HG03460 (cell line): ENCODE measurements around the gene SERPING1.

Experiments
- ATAC-seq: cut with Tn5 transposase; IDR thresholded peaks from one replicate; pipeline ENCODE4 v1.9.1; 2021; ENCODE audit not compliant: unreplicated experiment

Gene SERPING1

DNA sequence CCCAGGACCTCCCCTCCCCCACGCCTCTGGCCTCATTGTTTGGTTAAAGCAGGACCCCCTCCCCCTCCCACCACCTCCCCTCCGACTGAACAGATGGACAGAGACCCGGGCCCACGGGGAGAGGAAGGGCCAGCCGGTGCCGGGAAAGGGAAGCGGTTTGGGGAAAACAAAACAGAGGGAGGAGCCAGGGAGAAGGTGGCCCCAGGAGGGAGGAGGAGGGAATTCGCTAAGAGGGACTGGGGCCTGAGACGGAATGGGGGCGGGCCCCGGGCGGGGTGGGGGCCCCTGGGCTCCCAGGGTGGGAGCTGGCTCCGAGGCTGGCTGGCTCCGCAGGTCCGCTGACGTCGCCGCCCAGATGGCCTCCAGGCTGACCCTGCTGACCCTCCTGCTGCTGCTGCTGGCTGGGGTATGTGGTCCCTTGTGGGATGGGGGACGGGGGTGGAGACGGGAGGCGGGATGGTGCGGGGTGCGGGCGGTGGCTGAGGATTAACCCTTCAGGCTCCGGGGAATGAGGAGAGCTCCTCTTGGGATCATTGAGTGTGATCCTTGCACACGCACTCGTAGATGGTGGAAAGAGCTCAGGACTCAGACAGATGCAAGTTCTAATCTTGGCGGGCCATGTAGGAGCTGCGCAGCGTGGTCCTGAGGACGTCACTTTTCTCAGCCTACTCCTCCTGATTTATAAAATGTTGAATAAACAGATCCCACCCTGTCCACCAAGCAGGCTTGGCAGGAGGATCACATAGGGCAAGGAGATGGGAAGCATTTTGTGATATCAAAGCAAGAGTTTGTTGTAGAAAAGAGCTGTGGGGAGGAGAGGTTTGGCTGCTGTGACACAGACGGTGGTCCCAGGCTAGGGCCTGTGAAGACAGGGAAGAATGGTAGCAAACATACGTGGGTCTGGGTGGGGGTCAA, 688 bp downstream of the SERPING1 start:
- no peak for ATAC-seq

DNA sequence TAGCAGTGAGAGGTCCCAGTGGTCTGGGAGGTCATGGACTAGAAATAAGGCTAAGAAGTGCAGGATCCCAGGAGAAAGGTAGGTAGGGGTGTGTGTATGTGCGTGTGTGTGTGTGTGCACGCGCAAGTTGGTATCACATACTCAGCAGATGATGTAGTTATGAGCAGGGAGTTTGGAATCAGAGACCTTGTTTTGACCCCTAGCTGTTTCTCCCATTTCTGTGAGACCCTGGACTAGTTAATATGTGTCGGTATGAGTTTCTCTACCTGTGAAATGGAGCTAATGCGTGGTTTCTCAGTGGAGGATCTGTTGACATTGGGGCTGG, 1.3 kb downstream of the SERPING1 start:
- no peak for ATAC-seq

DNA sequence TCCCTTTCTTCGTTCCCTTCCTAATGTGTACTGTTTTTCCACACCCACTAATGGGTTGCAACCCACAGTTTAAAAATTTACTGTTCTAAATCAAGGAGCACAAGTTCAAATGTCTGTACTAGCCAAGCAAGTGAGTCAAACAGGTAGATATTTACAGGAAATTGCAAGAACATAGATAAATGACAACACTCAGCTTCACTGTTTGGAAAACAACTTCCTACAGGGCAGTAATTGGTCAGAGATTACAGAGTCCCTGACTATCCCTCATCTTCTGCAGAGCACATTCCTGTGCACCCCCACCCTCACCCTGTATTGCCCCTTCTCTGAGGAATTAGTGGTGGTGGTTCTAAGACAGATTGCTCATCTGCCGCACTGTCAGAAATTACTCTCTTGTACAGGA, 1.9 kb downstream of the SERPING1 start:
- no peak for ATAC-seq

DNA sequence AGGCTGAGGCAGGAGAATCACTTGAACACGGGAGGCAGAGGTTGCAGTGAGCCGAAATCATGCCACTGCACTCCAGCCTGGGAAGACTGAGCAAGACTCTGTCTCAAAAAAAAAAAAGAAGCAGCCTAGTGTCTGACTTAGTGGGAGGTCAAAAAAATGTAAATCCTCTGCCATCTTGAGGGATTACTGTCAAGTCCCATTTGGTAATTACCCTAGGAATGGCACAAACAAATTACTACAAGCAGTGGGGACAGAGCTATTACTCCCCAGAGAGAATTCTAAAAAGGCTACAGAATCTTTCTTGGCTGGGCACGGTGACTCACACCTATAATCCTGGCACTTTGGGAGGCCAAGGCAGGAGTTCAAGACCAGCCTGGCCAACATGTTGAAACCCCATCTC, 3.8 kb downstream of the SERPING1 start:
- no peak for ATAC-seq

DNA sequence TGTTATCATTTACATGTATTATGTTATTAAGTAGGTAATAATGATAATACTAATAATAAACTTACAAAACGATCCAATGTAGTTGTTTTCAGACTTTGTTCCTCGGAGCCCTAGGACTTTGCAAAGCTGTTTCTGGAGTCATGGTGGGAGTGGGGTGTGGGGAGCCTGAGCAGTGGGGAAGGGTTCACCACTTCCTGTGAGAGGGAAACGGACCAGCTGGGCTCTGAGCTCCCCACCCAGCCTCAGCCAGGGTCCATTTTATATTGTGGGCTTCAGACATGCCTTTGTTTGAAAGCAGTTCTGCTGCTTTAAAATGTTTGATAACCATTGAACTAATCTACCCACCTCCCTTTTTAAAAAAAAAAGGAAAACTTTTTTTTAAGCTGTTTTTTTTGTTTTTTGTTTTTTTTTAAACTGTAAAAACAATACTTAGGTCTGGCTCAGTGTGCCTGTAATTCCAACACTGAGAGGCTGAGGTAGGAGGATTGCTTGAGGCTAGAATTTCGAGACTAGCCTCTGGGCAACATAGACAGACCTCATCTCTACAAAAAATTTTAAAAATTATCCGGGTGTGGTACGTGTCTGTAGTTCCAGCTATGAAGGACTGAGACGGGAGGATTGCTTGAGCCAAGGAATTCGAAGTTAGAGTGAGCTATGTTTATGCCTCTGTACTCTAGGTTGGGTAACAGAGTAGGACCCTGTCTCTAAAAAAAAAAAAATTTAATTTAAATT, 7.0 kb downstream of the SERPING1 start:
- no peak for ATAC-seq

DNA sequence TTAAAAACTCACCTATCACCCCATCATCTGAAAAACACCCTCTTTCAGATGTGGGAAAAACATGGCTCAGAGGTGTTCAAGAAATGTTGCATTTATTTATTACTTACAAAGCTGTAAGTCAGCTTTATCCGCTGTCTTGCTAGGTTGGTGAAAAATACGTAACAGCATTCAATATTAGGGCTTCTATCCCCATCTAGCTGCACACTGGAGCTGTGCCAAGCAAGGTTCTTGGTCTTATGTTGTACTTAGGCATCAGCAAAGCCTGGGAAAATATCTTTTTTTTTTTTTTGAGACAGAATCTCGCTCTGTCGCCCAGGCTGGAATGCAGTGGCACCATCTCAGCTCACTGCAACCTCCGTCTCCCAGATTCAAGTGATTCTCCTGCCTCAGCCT, 7.5 kb downstream of the SERPING1 start:
- no peak for ATAC-seq

DNA sequence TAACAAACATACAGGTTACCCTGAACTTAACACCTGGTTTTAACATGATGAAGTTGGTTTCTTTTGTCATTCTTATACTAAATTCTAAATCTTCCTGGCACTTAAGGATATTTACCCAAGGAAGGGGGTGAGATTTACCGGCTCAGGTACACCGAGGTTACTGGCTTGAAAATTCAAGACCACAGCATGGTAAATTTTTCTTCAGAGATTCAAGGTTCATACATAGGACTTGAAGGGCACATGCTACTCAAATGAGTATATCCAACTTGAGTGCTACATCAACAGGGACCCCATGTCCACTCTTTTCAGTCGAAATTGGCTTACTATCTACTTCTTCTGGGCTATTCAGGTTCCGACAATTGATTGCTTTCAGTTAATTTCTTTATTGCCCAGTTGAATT, 12.7 kb downstream of the SERPING1 start:
- no peak for ATAC-seq

DNA sequence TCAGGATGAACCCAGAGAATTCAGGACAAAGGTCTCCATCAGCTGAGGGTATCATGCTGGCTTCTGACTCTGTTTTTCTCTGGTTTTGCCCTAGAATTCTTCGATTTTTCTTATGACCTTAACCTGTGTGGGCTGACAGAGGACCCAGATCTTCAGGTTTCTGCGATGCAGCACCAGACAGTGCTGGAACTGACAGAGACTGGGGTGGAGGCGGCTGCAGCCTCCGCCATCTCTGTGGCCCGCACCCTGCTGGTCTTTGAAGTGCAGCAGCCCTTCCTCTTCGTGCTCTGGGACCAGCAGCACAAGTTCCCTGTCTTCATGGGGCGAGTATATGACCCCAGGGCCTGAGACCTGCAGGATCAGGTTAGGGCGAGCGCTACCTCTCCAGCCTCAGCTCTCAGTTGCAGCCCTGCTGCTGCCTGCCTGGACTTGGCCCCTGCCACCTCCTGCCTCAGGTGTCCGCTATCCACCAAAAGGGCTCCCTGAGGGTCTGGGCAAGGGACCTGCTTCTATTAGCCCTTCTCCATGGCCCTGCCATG, 16.8 kb downstream of the SERPING1 start:
- no peak for ATAC-seq

DNA sequence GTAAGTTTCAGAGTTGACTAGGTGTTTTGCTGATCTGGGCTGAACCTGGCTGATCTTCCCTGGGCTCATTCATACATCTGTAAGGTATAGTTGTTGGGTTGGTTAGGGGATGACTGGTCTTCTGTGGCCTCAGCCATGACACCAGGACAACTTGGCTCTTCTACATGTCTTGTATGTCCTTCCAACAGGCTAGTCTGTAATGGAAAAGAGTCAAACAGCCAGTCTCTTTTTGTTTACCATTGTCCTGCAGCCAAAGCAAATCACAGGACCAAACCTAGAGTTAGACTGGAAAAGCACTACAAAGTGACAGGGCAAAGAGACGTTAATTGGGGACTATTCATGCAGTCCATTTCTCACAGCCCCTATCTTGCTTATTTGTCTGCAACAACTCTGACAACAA, 17.8 kb downstream of the SERPING1 start:
- ATAC-seq: no peak

DNA sequence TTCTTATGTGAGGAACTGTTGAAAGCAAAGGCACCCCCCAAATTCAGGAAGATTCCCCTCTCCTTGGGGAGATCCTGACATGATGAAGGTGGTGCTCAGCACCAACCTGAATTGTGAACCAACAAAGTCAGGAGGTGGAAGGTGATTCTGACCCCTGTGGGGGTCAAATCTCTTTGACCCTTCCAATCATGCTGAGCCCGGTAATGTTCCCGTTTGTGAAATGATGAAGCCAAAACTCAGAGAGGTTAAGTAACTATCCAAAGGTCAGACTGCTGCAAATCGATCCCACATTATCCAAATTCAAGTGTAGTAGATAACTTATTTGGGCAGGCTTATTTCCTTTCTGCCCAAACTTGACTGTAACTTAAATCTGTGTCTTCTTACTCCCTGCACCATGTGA, 19.1 kb downstream of the SERPING1 start:
- no peak for ATAC-seq

DNA sequence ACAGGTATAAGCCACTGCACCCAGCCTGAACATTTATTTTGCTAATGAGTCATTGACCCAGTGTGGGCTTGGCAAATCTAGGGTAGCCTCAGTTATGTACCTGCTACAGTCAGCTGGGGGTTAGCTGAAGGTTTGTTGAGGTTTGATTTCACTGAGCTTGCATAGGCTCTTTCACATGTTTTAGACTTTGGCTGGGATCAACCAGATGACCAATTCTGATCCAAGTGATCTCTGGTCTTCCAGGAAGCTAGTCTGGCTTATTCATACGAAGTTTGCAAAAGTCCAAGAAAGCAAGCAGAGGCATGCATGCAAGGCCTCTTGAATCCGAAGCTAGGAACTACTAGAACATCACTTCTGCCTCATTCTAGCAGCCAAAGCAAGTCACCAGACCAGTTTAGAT, 21.0 kb downstream of the SERPING1 start:
- no peak for ATAC-seq

DNA sequence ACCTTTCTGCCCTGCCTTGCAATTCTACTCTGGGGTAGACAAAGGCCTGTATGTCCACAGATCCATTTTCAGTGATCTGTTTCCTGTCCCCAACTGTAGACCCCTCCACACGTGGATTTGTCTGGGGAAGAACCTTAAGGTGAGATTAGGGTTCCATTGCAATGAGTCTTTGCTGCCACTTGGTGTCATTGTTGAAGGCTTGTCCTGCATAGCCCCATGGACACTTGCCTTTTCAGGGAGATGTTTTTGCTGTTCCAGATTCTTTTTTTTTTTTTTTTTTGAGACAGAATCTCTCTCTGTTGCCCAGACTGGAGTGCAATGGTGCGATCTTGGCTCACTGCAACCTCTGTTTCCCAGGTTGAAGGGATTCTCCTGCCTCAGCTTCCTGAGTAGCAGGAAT, 21.8 kb downstream of the SERPING1 start:
- no peak for ATAC-seq

DNA sequence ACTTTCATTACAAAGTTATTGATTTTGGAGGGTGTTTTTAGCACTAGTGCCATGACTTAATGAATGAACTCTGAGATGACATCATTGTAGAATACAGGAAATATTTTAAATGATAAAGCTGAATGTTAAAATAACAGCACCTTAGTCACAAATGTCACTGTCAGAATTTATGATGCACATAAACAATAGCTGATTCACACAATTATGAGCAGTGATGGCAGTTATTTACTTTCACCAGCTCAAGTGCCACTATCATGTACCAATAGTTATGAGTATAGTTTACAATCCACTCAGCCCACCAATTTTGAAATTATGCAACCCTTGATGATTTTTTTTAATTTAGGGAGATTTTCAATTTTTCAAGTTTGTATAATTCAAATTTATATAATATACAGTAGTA, 23.0 kb downstream of the SERPING1 start:
- no peak for ATAC-seq

DNA sequence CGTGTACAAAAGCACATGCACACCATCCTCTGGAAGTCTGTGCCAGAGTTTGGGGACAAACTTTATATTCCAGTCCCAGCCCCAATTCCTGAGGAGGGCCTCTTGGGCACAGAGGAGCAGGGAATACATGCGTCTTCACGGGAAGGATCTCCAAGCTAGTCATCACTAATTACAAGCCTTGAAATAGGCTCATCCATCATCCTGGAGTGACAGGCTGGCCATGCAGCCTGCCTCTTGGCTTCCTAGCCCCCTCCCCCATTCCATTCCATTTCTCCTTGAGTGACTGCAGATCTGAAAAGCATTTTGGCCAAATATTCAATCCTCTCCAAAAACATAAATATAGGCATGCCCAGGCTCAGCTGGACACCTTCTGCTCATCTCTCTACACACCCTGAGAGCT, 24.8 kb downstream of the SERPING1 start:
- ATAC-seq: no peak

DNA sequence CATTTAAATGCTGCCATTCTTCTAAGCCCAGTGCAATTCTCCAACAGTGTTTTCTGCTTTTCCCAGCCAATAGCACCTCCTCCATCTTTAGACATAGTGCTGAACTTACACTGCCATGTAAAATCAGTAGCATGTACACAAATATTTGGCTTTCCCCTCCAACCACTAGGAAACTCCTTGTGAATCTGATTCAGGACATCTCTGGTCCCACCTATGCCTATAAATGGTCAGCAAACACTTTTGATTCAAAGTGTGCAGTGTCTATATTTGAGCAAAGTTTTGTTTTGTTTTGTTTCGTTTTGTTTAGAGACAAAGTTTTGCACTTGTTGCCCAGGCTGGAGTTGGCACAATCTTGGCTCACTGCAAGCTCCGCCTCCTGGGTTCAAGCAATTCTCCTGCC, 27.4 kb downstream of the SERPING1 start:
- ATAC-seq: no peak

DNA sequence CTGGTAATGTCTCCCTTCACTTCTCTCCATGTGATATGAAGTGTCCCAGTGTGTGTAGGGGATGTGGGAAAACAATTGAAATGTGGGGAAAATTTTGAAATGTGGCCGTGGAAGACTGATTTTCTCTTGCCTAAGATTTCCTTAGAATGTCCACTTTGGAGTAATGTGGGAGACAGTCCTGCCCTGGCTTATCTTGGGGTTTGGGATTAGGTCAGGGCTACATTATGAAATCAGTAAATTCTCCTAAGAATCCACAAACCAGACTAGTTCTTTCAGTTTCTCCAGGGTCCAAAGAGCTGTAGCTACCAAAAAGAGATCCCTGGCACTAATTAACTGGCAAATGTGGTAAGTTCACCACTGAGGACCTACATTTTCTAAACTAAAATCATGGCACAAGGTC, 29.4 kb downstream of the SERPING1 start:
- ATAC-seq: no peak

DNA sequence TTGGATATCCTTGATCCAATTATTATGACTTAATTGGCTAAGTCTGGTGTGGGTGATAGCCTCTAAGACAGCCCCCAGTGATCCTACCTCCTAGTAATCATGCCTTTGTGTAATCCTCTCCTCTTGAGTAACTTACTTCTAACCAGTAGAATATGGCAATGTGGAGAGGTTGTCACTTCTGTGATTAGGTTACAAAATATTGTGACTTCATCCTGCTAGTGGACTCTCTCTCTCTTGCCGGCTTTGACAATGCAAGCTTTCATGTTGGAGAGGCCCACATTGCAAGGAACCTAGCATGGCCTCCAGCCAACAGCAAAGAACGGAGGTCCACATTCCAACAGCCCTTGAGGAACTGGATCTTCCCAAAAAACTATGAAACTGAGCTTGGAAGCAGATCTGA, 32.7 kb downstream of the SERPING1 start:
- ATAC-seq: no peak

DNA sequence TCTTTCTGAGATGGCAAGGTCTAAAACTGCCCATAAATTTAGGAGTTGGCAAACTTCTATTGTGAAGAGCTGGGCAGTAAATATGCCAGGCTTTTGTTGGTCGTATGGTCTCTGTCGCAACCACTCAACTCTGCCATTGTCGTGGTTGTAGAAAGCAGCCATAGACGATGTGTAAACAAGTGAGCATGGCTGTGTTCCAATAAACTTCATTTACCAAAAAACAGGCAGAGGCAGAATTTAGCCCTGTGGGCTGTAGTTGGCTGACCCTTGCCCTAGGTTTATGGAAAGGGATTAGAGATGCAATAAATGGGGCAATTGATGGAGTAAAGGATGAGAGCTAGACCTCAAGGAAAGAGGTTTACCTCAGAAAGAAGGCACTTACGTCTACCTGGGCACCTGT, 34.6 kb downstream of the SERPING1 start:
- no peak for ATAC-seq

DNA sequence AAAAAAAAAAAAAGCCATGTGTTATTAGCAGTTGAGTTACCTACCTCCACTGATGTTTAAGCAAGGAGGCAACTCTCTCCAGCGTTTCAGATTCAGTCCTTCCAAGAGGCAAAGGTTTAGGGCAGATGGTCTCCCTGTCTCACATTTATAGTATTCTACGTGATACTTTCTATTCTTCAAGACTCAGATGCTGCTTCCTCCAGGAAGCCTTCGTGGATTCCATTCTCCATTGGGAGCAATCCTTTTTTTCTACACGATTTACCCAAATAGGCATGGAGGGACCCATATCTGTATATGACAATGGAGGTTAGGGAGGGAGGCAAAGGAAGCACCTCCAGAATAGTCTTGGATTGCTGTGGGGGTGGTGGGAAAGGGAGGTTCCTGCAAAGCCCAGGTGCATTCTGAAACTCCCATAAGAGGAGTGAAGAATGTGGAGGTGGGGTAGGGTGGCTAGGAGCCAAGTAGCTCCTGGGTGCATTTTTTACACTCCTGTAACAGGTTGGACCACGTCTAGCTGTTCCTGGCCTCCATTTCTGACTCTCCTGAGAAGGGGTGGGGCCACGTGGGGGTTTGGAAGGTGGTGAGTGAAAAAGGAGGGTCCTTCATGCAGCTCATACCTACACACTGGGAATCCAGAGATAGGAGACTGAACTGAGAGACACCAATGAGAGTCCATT, 36.0 kb downstream of the SERPING1 start:
- no peak for ATAC-seq

DNA sequence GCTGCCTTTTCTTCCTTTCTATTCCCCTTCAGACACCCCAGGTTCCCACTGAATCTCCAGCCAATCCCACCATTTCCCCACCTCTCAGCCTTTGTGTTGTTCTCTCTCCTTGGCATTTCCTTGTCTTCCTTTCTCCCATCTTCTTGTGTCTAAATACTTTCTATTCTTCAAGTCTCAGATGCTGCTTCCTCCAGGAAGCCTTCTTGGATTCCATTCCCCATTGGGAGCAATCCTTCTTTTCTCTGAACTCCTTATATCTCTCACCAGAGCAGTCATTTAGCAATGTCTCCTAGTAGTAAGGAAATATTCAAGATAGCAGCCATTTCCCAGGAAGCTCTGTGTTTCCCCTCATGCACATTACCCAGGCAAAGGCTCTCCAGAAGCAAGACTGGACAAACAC, 36.8 kb downstream of the SERPING1 start:
- no peak for ATAC-seq

DNA sequence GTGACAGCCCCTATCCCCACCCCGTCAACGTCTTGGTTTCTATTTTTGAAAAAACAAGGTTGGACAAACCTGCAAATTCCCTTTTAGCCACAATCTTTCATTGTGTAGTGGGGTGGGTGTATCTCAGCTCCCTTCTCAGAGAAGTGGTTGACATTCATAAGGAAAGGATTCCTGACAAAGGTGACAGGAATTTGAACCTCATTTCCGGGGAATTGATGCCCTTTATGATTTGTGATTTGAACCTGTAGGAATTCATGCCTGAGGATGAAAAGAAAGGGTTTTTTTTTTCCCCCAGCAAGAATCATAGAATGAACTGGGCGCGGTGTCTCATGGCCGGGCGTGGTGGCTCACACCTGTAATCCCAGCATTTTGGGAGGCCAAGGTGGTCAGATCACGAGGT, 37.8 kb downstream of the SERPING1 start:
- no peak for ATAC-seq

DNA sequence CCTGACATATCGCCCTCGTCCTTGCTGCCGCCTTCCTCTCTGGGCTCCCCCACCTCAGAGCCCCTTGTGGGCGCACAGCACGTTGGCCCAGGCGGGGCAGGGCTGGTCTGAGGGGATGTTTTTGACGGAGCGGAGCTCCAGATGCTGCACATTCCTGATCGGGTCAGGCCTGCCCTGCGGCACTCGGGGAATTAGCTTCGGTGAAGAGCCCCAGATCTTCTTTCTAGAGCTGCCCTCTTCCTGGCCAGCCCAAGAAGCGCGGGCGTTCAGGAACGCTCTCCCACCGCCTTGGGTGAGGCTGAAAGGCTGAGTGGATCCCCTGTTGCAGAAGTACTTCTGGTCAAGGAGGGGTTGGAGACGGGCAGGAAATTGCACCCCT, 40.1 kb downstream of the SERPING1 start:
- ATAC-seq: no peak
